Ishikawa (cell line): ENCODE results near the gene ROR1.
A peak's percentile ranks its signal among the peaks of the same experiment; 100 is the strongest.

Source experiments
- CEBPB ChIP-seq: IDR thresholded peaks from 2 replicates; pipeline ENCODE4 v1.6.1; 2012
- CREB1 ChIP-seq: IDR thresholded peaks from 2 replicates; pipeline ENCODE4 v1.6.1; 2012; ENCODE audit warnings: low read depth
- EGR1 ChIP-seq: IDR thresholded peaks from 2 replicates; pipeline ENCODE4 v1.6.1; 2012
- EP300 ChIP-seq: IDR thresholded peaks from 2 replicates; pipeline ENCODE4 v1.6.1; 2012; ENCODE audit warnings: borderline replicate concordance
- FOXM1 ChIP-seq: IDR thresholded peaks from 2 replicates; pipeline ENCODE4 v1.6.1; 2012; ENCODE audit warnings: low read depth, borderline replicate concordance
- NFIC ChIP-seq: IDR thresholded peaks from 2 replicates; pipeline ENCODE4 v1.6.1; 2012
- RAD21 ChIP-seq: IDR thresholded peaks from 2 replicates; pipeline ENCODE4 v1.6.1; 2012; ENCODE audit warnings: low read depth
- TAF1 ChIP-seq: IDR thresholded peaks from 2 replicates; pipeline ENCODE4 v1.6.1; 2012; ENCODE audit warnings: low read depth, mild to moderate bottlenecking
- TCF12 ChIP-seq: IDR thresholded peaks from 2 replicates; pipeline ENCODE4 v1.6.1; 2012; ENCODE audit warnings: low read depth
- TEAD4 ChIP-seq: IDR thresholded peaks from 2 replicates; pipeline ENCODE4 v1.6.1; 2012
- YY1 ChIP-seq: IDR thresholded peaks from 2 replicates; pipeline ENCODE4 v1.6.1; 2012; ENCODE audit warnings: low read depth
- ZBTB7A ChIP-seq: IDR thresholded peaks from 2 replicates; pipeline ENCODE4 v1.6.1; 2012; ENCODE audit warnings: low read depth
- TF ChIP-seq, protein P1 (sequence below): IDR thresholded peaks from 2 replicates; pipeline ENCODE4 v1.6.1; 2012; ENCODE audit warnings: low read depth, mild to moderate bottlenecking
- TF ChIP-seq, protein P2 (sequence below): IDR thresholded peaks from 2 replicates; pipeline ENCODE4 v1.6.1; 2012
- TF ChIP-seq, protein P3 (sequence below): IDR thresholded peaks from 2 replicates; pipeline ENCODE4 v1.6.1; 2012

Gene ROR1

DNA sequence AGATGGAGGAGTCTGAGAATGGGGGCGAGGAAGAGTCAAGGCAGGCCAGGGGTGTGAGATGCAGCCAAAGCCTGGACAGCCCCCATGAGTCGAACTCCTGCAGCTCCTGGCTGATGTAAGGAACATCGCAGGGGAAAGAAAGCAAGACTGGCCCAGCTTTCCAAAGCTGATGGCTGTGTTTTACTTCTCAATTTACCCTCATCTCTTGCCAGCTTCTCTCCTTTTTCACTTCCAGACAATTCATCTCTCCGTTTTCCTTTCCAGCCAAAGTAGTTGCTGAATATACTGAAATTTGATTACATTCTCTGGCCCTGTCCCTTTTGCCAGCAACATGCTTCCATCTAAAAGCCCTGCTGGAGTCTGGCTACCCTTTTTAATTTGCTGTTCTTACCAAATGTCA is 389.6 kb downstream of the ROR1 start:
- TF ChIP-seq FOXM1 (no peak), NFIC (no peak)

DNA sequence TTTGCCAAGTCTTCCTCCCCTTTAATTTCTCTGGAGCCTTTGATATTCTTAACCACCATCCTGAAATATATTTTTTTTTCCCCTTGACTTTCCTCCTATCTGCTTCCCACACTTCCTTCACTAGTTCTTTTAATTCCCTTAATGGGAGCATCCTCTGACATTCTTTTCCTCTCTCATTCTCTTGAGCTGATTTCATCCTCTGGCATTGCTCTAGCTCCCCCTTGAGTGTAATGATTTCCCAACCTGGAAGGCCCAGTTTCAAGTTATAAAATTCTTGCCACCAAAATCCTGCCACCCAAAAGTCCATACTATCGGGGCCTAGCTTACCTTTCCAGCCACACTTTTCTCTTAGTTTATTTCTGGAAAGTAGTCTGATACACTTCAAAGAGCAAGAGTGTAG is 390.2 kb downstream of the ROR1 start:
- TF ChIP-seq RAD21 = peak; percentile 64
- TF ChIP-seq, protein P1, sequence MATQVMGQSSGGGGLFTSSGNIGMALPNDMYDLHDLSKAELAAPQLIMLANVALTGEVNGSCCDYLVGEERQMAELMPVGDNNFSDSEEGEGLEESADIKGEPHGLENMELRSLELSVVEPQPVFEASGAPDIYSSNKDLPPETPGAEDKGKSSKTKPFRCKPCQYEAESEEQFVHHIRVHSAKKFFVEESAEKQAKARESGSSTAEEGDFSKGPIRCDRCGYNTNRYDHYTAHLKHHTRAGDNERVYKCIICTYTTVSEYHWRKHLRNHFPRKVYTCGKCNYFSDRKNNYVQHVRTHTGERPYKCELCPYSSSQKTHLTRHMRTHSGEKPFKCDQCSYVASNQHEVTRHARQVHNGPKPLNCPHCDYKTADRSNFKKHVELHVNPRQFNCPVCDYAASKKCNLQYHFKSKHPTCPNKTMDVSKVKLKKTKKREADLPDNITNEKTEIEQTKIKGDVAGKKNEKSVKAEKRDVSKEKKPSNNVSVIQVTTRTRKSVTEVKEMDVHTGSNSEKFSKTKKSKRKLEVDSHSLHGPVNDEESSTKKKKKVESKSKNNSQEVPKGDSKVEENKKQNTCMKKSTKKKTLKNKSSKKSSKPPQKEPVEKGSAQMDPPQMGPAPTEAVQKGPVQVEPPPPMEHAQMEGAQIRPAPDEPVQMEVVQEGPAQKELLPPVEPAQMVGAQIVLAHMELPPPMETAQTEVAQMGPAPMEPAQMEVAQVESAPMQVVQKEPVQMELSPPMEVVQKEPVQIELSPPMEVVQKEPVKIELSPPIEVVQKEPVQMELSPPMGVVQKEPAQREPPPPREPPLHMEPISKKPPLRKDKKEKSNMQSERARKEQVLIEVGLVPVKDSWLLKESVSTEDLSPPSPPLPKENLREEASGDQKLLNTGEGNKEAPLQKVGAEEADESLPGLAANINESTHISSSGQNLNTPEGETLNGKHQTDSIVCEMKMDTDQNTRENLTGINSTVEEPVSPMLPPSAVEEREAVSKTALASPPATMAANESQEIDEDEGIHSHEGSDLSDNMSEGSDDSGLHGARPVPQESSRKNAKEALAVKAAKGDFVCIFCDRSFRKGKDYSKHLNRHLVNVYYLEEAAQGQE = no peak
- TF ChIP-seq EGR1 = no peak
- TF ChIP-seq TCF12 = no peak

DNA sequence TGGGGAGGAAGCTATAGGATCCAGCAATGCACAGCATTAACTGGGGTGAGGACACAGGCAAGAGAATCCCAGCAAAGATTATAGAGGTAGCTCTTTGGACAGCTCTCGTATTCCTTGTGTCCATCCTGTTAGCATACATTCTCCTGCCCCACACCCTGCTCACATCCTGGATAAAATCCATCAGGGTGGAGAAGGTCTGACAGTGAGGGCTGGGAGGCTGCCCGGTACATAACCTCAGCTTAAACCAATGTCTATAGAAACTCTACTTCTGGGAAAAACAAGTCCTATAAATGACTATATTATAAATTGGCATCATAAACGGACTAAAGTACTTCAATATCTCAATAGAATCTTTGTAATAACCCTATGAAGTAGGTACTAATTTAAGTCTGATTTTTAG is 392.8 kb downstream of the ROR1 start:
- TF ChIP-seq EGR1 (no peak), TAF1 (no peak), EP300 (no peak), CREB1 (no peak), TCF12 (no peak), CEBPB (no peak), RAD21 (no peak), FOXM1 (no peak), TEAD4 (no peak), ZBTB7A (no peak)
- TF ChIP-seq, protein P2, sequence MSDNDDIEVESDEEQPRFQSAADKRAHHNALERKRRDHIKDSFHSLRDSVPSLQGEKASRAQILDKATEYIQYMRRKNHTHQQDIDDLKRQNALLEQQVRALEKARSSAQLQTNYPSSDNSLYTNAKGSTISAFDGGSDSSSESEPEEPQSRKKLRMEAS = no peak
- TF ChIP-seq, protein P3, sequence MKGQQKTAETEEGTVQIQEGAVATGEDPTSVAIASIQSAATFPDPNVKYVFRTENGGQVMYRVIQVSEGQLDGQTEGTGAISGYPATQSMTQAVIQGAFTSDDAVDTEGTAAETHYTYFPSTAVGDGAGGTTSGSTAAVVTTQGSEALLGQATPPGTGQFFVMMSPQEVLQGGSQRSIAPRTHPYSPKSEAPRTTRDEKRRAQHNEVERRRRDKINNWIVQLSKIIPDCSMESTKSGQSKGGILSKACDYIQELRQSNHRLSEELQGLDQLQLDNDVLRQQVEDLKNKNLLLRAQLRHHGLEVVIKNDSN = no peak

DNA sequence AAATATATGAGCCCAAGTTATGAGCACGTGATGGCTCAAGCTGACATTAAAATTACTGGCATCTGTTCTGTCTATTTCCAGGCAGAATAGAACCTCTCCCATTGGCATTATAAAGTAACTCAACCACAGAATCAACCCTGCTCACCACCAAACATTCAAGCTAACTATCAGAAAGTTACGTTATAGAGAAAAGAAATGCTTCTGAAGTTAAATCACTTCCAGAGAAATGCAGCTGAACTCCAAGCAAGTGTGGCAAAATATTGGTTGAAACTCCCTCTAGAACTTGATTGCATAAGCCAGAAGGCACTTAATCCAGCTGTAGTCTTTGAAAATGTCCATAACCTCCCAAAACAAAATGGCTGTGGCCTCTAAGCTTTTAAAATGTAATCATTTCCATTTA is 393.4 kb downstream of the ROR1 start:
- TF ChIP-seq TAF1 (no peak), RAD21 (no peak), CEBPB (no peak), FOXM1 (no peak), TEAD4 (no peak), NFIC (no peak), EGR1 (no peak), YY1 (no peak), ZBTB7A (no peak), TCF12 (no peak), EP300 (no peak), CREB1 (no peak)
- TF ChIP-seq, protein P3 = no peak
- TF ChIP-seq, protein P1 = no peak
- TF ChIP-seq, protein P2 = no peak

DNA sequence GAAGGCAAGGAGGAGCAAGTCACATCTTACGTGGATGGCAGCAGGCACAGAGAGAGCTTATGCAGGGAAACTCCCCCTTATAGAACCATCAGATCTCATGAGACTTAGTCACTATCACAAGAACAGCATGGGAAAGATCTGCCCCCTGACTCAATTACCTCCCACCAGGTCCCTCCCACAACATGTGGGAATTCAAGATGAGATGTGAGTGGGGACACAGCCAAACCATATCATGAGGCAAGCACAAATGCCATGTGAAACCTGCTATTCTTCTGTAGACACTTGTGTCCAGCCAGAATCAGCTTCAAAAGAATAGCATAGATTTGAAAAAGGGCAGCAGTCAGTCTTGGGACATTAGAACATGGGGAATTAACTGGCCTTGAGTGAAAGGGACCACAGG is 397.4 kb downstream of the ROR1 start:
- TF ChIP-seq, protein P1 = no peak
- TF ChIP-seq NFIC = no peak
- TF ChIP-seq TEAD4 = no peak
- no peak for TF ChIP-seq ZBTB7A
- TF ChIP-seq, protein P3 = no peak
- no peak for TF ChIP-seq TCF12
- no peak for TF ChIP-seq RAD21
- TF ChIP-seq, protein P2 = no peak
- TF ChIP-seq EP300 = no peak
- no peak for TF ChIP-seq YY1
